HEK293T (cell line): ENCODE measurements around the gene NUDT16.

Source experiments
- ARNT ChIP-seq: fragments of 450-650 bp; IDR thresholded peaks from 2 replicates; pipeline ENCODE4 v1.6.1; 2017; ENCODE audit warnings: mild to moderate bottlenecking
- ELF4 ChIP-seq: fragments of 450-650 bp; IDR thresholded peaks from 2 replicates; pipeline ENCODE4 v1.6.1; 2017; ENCODE audit warnings: antibody characterized with exemption
- FOXM1 ChIP-seq: fragments of 450-650 bp; IDR thresholded peaks from 2 replicates; pipeline ENCODE4 v1.6.1; 2017; ENCODE audit warnings: mild to moderate bottlenecking, borderline replicate concordance
- PKNOX1 ChIP-seq: fragments of 450-650 bp; IDR thresholded peaks from 2 replicates; pipeline ENCODE4 v1.6.1; 2016
- SP1 ChIP-seq: fragments of 450-650 bp; IDR thresholded peaks from 2 replicates; pipeline ENCODE4 v1.6.1; 2017
- SUZ12 ChIP-seq: fragments of 450-650 bp; IDR thresholded peaks from 2 replicates; pipeline ENCODE4 v1.6.1; 2016; ENCODE audit warnings: mild to moderate bottlenecking
- TARDBP ChIP-seq: fragments of 450-650 bp; IDR thresholded peaks from 2 replicates; pipeline ENCODE4 v1.6.1; 2016
- ZNF384 ChIP-seq: fragments of 450-650 bp; IDR thresholded peaks from 2 replicates; pipeline ENCODE4 v1.6.1; 2016

GRCh38 chr3:131370935-131371687 is 10.5 kb upstream of the NUDT16 start:
- TF ChIP-seq TARDBP = no peak
- TF ChIP-seq SUZ12 = no peak
- no peak for TF ChIP-seq ELF4
- TF ChIP-seq ARNT = no peak
- TF ChIP-seq SP1 = no peak
- no peak for TF ChIP-seq ZNF384
- no peak for TF ChIP-seq PKNOX1
- TF ChIP-seq FOXM1 = no peak
